VCaP (cell line): ENCODE measurements around the gene METTL22.

ENCODE experiments used
- H3K27ac ChIP-seq: fragments of 450-650 bp; 2 replicates; pipeline ENCODE4 v1.5.1; 2017
- CTCF ChIP-seq: fragments of 450-650 bp; conservative IDR thresholded peaks from 2 replicates; pipeline ENCODE4 v1.5.1; 2017; ENCODE audit warnings: mild to moderate bottlenecking, moderate library complexity

The METTL22 gene

GRCh38 chr16:8627456-8627855, 6.0 kb downstream of the METTL22 start:
- TF ChIP-seq CTCF: no peak

GRCh38 chr16:8628981-8629725, 7.7 kb downstream of the METTL22 start:
- H3K27ac ChIP-seq: no peak overlapping the region
- TF ChIP-seq CTCF: no peak

More at GRCh38 chr16:8627456-8627855, 6.0 kb downstream of the METTL22 start:
- no peak overlapping the region for H3K27ac ChIP-seq

GRCh38 chr16:8630255-8630953, 8.9 kb downstream of the METTL22 start:
- no peak for TF ChIP-seq CTCF
- H3K27ac ChIP-seq: no peak overlapping the region

DNA sequence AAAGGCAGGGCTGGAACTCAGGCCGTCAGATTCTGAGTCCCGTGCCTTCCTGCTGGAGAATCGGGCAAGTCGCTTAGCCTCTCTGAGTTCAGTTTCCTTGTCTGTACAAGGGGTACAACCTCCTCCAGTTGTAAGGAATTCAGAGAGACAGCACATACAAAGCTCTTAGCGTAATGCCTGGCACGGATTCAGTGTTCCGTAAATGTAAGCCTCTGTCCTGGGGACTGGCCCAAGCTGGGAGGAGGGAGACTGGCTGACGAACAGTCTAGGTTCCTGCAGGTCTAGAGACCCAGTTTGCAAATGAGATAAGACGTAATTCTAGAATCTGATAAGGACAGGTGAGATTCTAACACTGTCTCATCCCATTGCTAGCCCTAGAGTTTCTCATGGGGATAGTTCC, 9.9 kb downstream of the METTL22 start:
- no peak overlapping the region for H3K27ac ChIP-seq
- TF ChIP-seq CTCF: no peak

DNA sequence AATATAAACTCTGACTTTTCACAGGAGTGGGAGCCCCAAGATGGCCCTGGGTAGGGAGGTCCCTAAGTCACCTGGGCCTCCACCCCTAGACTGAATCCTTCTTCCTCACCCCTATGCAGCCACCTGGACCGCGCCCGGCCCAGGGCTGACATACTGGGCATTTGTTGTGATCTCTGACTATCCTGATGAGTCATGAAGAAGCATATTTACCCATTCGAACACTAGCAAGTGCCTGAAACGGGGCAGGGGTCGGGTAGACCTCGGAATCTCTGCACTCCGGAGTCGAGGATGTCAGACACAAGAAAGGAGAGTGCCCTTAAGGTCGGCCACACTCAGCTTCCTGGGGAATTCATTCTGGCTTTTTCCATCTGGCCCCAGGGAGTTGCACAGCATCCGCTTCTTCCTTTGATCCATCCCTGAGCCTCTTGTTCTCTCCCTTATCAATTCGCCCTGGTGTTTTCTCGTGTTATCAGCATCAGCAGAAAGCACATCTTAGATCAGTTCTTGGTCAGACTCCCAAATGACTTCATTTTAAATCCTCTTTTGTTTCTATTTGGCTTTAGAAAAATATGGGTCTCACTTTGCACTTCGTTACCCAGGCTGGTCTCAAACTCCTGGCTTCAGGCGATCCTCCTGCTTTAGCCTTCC, 10.4 kb downstream of the METTL22 start:
- TF ChIP-seq CTCF: no peak
- no peak overlapping the region for H3K27ac ChIP-seq

DNA sequence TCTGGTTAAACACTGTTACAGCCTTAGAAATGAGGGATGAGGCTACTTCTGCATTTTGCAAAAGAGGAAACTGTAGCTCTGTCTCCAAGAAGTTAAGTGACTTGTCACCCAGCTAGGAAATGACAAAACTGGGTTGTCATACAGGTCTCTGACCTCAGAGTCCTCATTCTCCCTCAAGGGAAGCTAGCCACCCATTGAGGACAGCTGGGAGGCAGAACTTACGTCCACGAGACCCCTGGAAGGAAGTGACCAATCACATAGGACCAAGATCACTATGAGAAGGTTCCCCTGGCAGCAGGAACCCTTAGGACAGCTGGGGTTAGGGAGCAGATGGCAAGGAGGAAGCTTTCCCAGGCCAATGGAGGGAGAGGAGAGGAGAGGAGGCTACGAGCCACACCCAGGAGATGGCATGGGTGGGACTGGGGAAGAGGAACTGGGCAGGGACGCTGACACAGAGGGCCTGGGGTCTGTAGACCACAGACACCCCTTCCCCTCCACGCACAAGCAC, 11.2 kb downstream of the METTL22 start:
- no peak overlapping the region for H3K27ac ChIP-seq
- no peak for TF ChIP-seq CTCF
